ENCODE data around the gene GRN. TPM values are rescaled to one million over a fixed set of nuclear protein-coding genes. Genes with fewer than 3 reads are reported as not detected.

Gene GRN
- total RNA-seq, 1 experiment from 2014 or later, result 127 TPM

- peak overlapping the region; percentile 45 for H3K4me2 ChIP-seq (ENCODE audit: insufficient read depth, insufficient read length, low read length)
- no peak overlapping the region for H4K5ac ChIP-seq (ENCODE audit: insufficient read length, low read depth, low read length)
- no peak overlapping the region for H3K14ac ChIP-seq (ENCODE audit: insufficient read depth, low read length)
- H3K9ac ChIP-seq (ENCODE audit: extremely low read depth, insufficient read length, low read length), result no peak overlapping the region
- H3K27me3 ChIP-seq (ENCODE audit: insufficient read depth, low read length), result no peaks in the 10 kb centered on the region
- Mint-ChIP-seq H3K4me3 (peak overlapping the region; percentile 52 to 77), H3K9me3 (no peaks in the 10 kb centered on the region; a peak in 1 of 5 replicates), H3K27ac (no peak overlapping the region), H3K4me1 (peaks cover 0 to 8% of the 10 kb centered on the region in 2 experiments; a peak in 2 of 4 replicates), H3K36me3 (ENCODE audit: insufficient read depth in 1 of 3, low read depth in 3 of 3) (peaks cover 3 to 17% (median 6%) of the 10 kb centered on the region in 3 experiments; a peak in 6 of 7 replicates), H3K27me3 (ENCODE audit: low read depth) (peaks cover 5% of the 10 kb centered on the region; the same call in 1 of the 2 replicates)
- no peaks in the 10 kb centered on the region for H3K9me3 ChIP-seq (ENCODE audit: control insufficient read depth, low read depth, low read length)
- no peak overlapping the region for H3K18ac ChIP-seq (ENCODE audit: insufficient read length, low read depth, low read length)
- H3K4ac ChIP-seq (ENCODE audit: low read depth, low read length), result no peak overlapping the region
- H2BK5ac ChIP-seq (ENCODE audit: insufficient read length, low read length), result no peak overlapping the region
- no peak overlapping the region for H3T11ph ChIP-seq (ENCODE audit: low read length)
- no peak overlapping the region for H3K56ac ChIP-seq (ENCODE audit: insufficient read length, low read depth, low read length)
- H3K23ac ChIP-seq (ENCODE audit: insufficient read length, low read depth, low read length), result no peak overlapping the region
- no peaks in the 10 kb centered on the region for H3K4me1 ChIP-seq (ENCODE audit: insufficient read depth, low read length)
- no peak overlapping the region for H4K91ac ChIP-seq (ENCODE audit: insufficient read length, low read depth, low read length)
- TF ChIP-seq CTCF (conservative IDR thresholded peaks at IDR 0.05), result no peak
- no peak overlapping the region for H2AFZ ChIP-seq (ENCODE audit: low read length)
- peak; percentile 45 for DNase-seq
- H3K79me2 ChIP-seq (ENCODE audit: insufficient read depth, low read length), result no peaks in the 10 kb centered on the region
- H3K27ac ChIP-seq (ENCODE audit: insufficient read length, low read depth, low read length), result no peak overlapping the region
- no peaks in the 10 kb centered on the region for H4K20me1 ChIP-seq (ENCODE audit: control insufficient read depth, insufficient read depth, insufficient read length)
- no CpG with 5 or more reads among the region's 22 CpGs for WGBS (ENCODE audit: extremely low coverage, insufficient read length, low lambda C conversion rate)
- no peak overlapping the region for H2AK5ac ChIP-seq (ENCODE audit: insufficient read length, low read length)
- H4K8ac ChIP-seq (replicated peaks; ENCODE audit: insufficient read length, low read depth, low read length), result no peak overlapping the region
- H2BK15ac ChIP-seq (ENCODE audit: low read depth, low read length), result no peak overlapping the region
- no peaks in the 10 kb centered on the region for H3K79me1 ChIP-seq (ENCODE audit: insufficient read depth, low read depth, low read length, poor library complexity, severe bottlenecking)
- H3K23me2 ChIP-seq (ENCODE audit: insufficient read length, low read depth, low read length, poor library complexity, severe bottlenecking), result peaks cover 3% of the 10 kb centered on the region
- no peak overlapping the region for H2BK20ac ChIP-seq (ENCODE audit: low read depth, low read length, poor library complexity, severe bottlenecking)
- no peak overlapping the region for H2BK120ac ChIP-seq (ENCODE audit: low read depth, low read length, poor library complexity, severe bottlenecking)
- no peak overlapping the region for H2BK12ac ChIP-seq (ENCODE audit: insufficient read length, low read depth, low read length)
Observed at GRCh38 chr17:44352828-44353671, 7.9 kb downstream of the GRN start.

Measured in H9 (cell line).